NK-92 (cell line): ENCODE measurements around the gene MRPL16.
"Not testable (repeated sequence)": the region's sequence is repeated elsewhere in the genome, so short reads cannot be mapped to it uniquely, and the experiment has no call there.

Experiments
- DNase-seq: peaks from one replicate; lab custom pipeline; 2025; ENCODE audit not compliant: unreplicated experiment; lab: John Stamatoyannopoulos, UW

The MRPL16 gene

DNA sequence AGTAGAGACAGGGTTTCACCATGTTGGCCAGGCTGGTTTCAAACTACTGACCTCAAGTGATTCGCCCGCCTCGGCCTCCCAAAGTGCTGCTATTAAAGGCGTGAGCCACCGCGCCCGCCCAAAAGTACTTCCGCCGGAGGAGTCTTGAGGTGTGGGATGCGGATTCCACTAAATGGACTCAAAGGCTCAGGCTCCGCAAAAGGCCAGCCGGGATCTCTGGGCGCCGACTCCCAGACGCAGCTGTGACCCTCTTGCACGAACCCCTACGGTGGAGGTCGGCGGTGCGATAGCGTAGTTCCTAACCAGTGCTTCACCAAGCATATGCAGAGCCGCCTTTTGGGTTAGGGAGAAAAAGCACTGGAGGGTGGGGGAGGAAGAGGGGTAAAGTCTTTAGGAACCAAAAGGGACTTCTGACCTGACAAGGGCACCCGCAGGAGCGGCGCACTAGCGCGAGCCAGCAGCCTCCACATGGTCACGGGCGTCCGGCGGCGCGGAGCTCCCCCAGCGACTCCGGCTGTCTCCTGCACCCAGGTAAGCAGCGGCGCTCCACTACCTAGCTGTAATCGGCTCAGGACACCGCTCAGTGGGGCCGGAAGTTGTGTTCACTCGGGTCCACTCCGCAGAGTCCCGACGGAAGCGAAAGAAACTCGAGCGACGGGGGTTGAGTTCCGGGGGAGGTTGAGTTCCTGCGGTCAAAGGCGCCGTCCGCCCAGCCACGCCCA, at the start of gene MRPL16:
Gene MRPL16, minus strand, starts transcription at position 590 of the 722 bp plus-strand sequence. Its CDS starts 120 bp downstream, at position 470.
- DNase-seq = peak; percentile 54

GRCh38 chr11:59859673-59860072, 49.1 kb upstream of the MRPL16 start:
- DNase-seq = no peak

- no peak for DNase-seq
Observed at GRCh38 chr11:59857439-59858434, 47.2 kb upstream of the MRPL16 start.

GRCh38 chr11:59854871-59855270, 44.3 kb upstream of the MRPL16 start:
- DNase-seq = no peak

GRCh38 chr11:59851416-59851815, 40.8 kb upstream of the MRPL16 start:
- not testable (repeated sequence) for DNase-seq

GRCh38 chr11:59849551-59849950, 39.0 kb upstream of the MRPL16 start:
- not testable (repeated sequence) for DNase-seq

GRCh38 chr11:59849129-59849528, 38.6 kb upstream of the MRPL16 start:
- no peak for DNase-seq

DNA sequence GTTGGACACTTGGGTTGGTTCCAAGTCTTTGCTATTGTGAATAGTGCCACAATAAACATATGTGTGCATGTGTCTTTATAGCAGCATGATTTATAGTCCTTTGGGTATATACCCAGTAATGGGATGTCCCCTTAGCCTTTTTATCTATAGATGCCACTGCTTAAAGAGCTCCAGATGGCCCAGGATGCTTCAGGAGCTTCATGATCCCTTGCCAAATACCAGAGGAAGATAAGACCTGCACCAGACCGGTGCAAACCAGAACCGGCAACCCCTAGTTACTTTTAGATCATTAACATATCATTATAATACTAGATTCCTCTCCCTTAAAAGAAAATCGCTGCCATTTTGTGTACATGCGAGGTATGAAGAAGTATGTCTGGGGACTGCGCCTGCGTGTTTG, 37.9 kb upstream of the MRPL16 start:
- not testable (repeated sequence) for DNase-seq

DNA sequence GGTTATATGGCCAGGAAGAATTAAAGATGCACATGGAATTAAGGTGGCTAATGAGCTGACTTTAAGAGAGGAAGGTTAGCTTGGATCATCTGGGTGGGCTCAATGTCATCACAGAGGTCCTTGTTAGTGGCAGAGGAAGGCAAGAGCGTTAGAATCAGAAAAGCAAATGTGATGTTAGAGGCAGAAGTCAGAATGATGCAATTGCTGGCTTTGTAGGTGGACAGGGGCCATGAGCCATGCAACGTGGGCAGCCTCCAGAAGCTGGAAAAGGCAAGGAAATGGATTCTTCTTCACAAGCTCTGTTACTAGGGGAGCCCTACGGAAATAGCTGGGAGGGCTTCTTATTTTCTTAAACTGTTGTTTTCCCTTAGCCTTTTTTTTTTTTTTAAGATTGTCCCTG, 37.0 kb upstream of the MRPL16 start:
- DNase-seq = no peak

- DNase-seq = no peak
Observed at GRCh38 chr11:59846556-59846955, 36.0 kb upstream of the MRPL16 start.

DNA sequence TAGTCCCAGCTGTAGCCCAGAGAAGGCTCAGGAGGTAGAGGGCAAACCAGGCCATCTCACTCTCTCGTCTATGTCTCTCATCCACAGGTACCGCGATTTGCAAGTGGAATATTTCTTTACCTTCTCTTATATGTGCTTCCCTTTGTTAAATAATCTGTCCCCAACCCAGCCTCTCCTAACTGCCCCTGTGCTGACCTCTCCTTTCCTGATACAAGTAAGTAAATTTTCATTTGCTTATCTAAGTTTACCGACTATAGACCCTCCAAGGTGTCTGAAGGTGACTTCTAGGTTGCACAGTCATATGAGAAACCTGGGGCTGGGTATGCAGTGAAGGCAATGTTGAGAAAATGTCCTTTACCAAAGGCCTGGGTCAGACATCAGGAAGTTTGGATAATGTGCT, 34.8 kb upstream of the MRPL16 start, which contains the start of gene CBLIF:
Gene CBLIF, minus strand, starts transcription at position 101 of the 400 bp plus-strand sequence. Its CDS starts 46 bp downstream, at position 55.
- DNase-seq = no peak

DNA sequence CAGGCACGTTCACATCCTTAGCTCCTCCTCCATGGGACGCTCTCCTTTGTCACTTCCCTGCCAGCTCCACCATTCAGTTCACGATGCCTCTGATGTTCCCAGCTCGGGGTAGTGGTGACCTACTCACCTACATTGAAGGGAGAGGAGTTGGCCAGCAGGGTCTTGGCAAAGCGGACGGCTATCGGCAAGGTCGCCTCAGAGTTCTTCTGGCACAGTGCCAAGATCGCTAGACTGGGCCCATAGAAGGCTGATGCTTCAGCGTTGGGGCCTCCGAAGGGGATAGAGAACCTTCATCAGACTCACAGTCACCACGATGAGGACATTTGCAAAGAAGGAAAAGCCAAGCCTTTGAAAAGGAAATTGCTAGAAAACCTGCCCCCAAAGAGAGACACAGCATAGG, 31.7 kb upstream of the MRPL16 start:
- no peak for DNase-seq

- no peak for DNase-seq
Observed at GRCh38 chr11:59841514-59841913, 30.9 kb upstream of the MRPL16 start.

- no peak for DNase-seq
Observed at GRCh38 chr11:59839615-59840014, 29.0 kb upstream of the MRPL16 start.

GRCh38 chr11:59833602-59834001, 23.0 kb upstream of the MRPL16 start:
- no peak for DNase-seq

GRCh38 chr11:59829358-59829757, 18.8 kb upstream of the MRPL16 start:
- DNase-seq = no peak

GRCh38 chr11:59822989-59823566, 12.5 kb upstream of the MRPL16 start:
- DNase-seq = no peak

GRCh38 chr11:59818572-59818971, 8.0 kb upstream of the MRPL16 start:
- no peak for DNase-seq

DNA sequence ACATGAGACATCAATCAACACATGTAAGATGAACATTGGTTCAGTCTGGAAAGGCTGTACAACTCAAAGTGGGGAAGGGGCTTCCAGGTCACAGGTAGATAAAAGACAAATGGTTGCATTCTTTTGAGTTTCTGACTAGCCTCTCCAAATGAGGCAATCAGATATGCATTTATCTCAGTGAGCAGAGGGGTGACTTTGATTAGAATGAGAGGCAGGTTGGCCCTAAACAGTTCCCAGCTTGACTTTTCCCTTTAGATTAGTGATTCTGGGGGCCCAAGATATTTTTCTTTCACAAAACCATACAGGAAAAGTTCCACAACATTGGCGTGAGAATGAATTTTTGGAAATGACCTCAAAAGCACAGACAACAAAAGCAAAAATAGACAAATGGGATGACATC, 5.9 kb upstream of the MRPL16 start:
- DNase-seq = not testable (repeated sequence)

GRCh38 chr11:59815754-59816153, 5.2 kb upstream of the MRPL16 start:
- DNase-seq = no peak

- no peak for DNase-seq
Observed at GRCh38 chr11:59814021-59814420, 3.4 kb upstream of the MRPL16 start.
